ENCODE measurements around the gene MEP1A. TPM values are rescaled to one million over a fixed set of nuclear protein-coding genes. Genes with fewer than 3 reads are reported as not detected.
"Not testable (repeated sequence)": the region's sequence is repeated elsewhere in the genome, so short reads cannot be mapped to it uniquely, and the experiment has no call there.

The MEP1A gene
- total and polyA plus RNA-seq, 2 donors (not counting 1 experiment from before 2014, with no cell fraction given), result not detected

GRCh38 chr6:46772762-46773161 is 20.4 kb upstream of the MEP1A start:
- no peak overlapping the region for H3K4me3 Mint-ChIP-seq
- H3K9me3 Mint-ChIP-seq (ENCODE audit: insufficient read depth), result no peaks in the 10 kb centered on the region
- H3K79me2 ChIP-seq (ENCODE audit: control insufficient read depth, insufficient read depth, low read length), result no peaks in the 10 kb centered on the region
- ATAC-seq (ENCODE audit: low read depth) (no peak), DNase-seq (peak; percentile 13)
- no peaks in the 10 kb centered on the region for H3K27me3 ChIP-seq (replicated peaks in 1 of 4; ENCODE audit: control extremely low read depth in 1 of 4, control insufficient read depth in 3 of 4, insufficient read depth in 4 of 4, low read length in 3 of 4)
- no peaks in the 10 kb centered on the region for H3K36me3 ChIP-seq (replicated peaks in 1 of 2; ENCODE audit: control extremely low read depth in 1 of 2, control insufficient read depth in 1 of 2, extremely low read depth in 1 of 2, insufficient read depth in 2 of 2, low read length in 1 of 2)
- H3K4me3 ChIP-seq (ENCODE audit: control extremely low read depth in 1 of 5, extremely low read depth in 1 of 5, insufficient read depth in 1 of 5, low read depth in 2 of 5, low read length in 4 of 5), result no peak overlapping the region
- no peak overlapping the region for H3K4me2 ChIP-seq (replicated peaks; ENCODE audit: low read depth, low read length, poor library complexity, severe bottlenecking)
- no peaks in the 10 kb centered on the region for H3K9me3 ChIP-seq (ENCODE audit: control extremely low read depth in 1 of 3, control insufficient read depth in 2 of 3, insufficient read depth in 1 of 3, low read length in 2 of 3)
- TF ChIP-seq CTCF (IDR thresholded peaks at IDR 0.05) (no peak), EZH2 (IDR thresholded peaks at IDR 0.05; ENCODE audit: borderline replicate concordance, insufficient read depth, low read depth, low read length, poor library complexity, severe bottlenecking) (no peak)
- peaks cover 3% of the 10 kb centered on the region for H3K27me3 Mint-ChIP-seq
- intact Hi-C loops (cut with micrococcal nuclease), result no loop called here
- no peaks in the 10 kb centered on the region for H4K20me1 ChIP-seq (ENCODE audit: control insufficient read depth, insufficient read depth, low read length, poor library complexity, severe bottlenecking)
- peaks cover 5% of the 10 kb centered on the region for H3K4me1 Mint-ChIP-seq
- WGBS (ENCODE audit: insufficient coverage), result 0% methylated on average over 1 of the region's 2 CpGs
- no peak overlapping the region for H2AFZ ChIP-seq (ENCODE audit: insufficient read depth, low read depth, low read length, poor library complexity, severe bottlenecking)
- H3K9ac ChIP-seq (ENCODE audit: low read length), result no peak overlapping the region
- ChIA-PET POLR2A (no interaction called here), CTCF (no interaction called here)
- H3K27ac Mint-ChIP-seq, result no peak overlapping the region
- no peaks in the 10 kb centered on the region for H3K4me1 ChIP-seq (ENCODE audit: control insufficient read depth in 2 of 2, insufficient read depth in 2 of 2, low read length in 2 of 2)
- H3K27ac ChIP-seq (ENCODE audit: low read length in 2 of 2), result no peak overlapping the region

- WGBS (ENCODE audit: insufficient coverage), result no CpG with 5 or more reads among the region's 1 CpG
- ATAC-seq (ENCODE audit: low read depth) (no peak), DNase-seq (no peak)
- H3K9me3 ChIP-seq (ENCODE audit: control extremely low read depth in 1 of 3, control insufficient read depth in 2 of 3, insufficient read depth in 1 of 3, low read length in 2 of 3), result no peaks in the 10 kb centered on the region
- H3K4me3 ChIP-seq (ENCODE audit: control extremely low read depth in 1 of 5, extremely low read depth in 1 of 5, insufficient read depth in 1 of 5, low read depth in 2 of 5, low read length in 4 of 5), result no peak overlapping the region
- no peak overlapping the region for H3K4me2 ChIP-seq (replicated peaks; ENCODE audit: low read depth, low read length, poor library complexity, severe bottlenecking)
- H3K4me1 ChIP-seq (ENCODE audit: control insufficient read depth in 2 of 2, insufficient read depth in 2 of 2, low read length in 2 of 2), result no peaks in the 10 kb centered on the region
- ChIA-PET CTCF (no interaction called here), POLR2A (no interaction called here)
- Mint-ChIP-seq H3K27ac (no peak overlapping the region), H3K9me3 (ENCODE audit: insufficient read depth) (no peaks in the 10 kb centered on the region), H3K4me1 (peaks cover 5% of the 10 kb centered on the region), H3K27me3 (peaks cover 3% of the 10 kb centered on the region), H3K4me3 (no peak overlapping the region)
- TF ChIP-seq EZH2 (IDR thresholded peaks at IDR 0.05; ENCODE audit: borderline replicate concordance, insufficient read depth, low read depth, low read length, poor library complexity, severe bottlenecking) (no peak), CTCF (IDR thresholded peaks at IDR 0.05) (no peak)
- no peaks in the 10 kb centered on the region for H3K27me3 ChIP-seq (replicated peaks in 1 of 4; ENCODE audit: control extremely low read depth in 1 of 4, control insufficient read depth in 3 of 4, insufficient read depth in 4 of 4, low read length in 3 of 4)
- H4K20me1 ChIP-seq (ENCODE audit: control insufficient read depth, insufficient read depth, low read length, poor library complexity, severe bottlenecking), result no peaks in the 10 kb centered on the region
- H3K27ac ChIP-seq (ENCODE audit: low read length in 2 of 2), result no peak overlapping the region
- no peak overlapping the region for H3K9ac ChIP-seq (ENCODE audit: low read length)
- intact Hi-C loops (cut with micrococcal nuclease), result no loop called here
- H2AFZ ChIP-seq (ENCODE audit: insufficient read depth, low read depth, low read length, poor library complexity, severe bottlenecking), result no peak overlapping the region
- no peaks in the 10 kb centered on the region for H3K36me3 ChIP-seq (replicated peaks in 1 of 2; ENCODE audit: control extremely low read depth in 1 of 2, control insufficient read depth in 1 of 2, extremely low read depth in 1 of 2, insufficient read depth in 2 of 2, low read length in 1 of 2)
- no peaks in the 10 kb centered on the region for H3K79me2 ChIP-seq (ENCODE audit: control insufficient read depth, insufficient read depth, low read length)
Measured at GRCh38 chr6:46773201-46773855, 19.9 kb upstream of the MEP1A start.

- CTCF ChIA-PET, DNase-seq: not testable (repeated sequence)
- WGBS (ENCODE audit: insufficient coverage), result 98% methylated on average over 20 of the region's 24 CpGs
Measured at GRCh38 chr6:46774736-46775135, 18.5 kb upstream of the MEP1A start.

More at GRCh38 chr6:46774736-46775135, 18.5 kb upstream of the MEP1A start:
- H3K4me1 ChIP-seq (ENCODE audit: control insufficient read depth in 2 of 2, insufficient read depth in 2 of 2, low read length in 2 of 2); H3K27ac Mint-ChIP-seq; H3K79me2 ChIP-seq (ENCODE audit: control insufficient read depth, insufficient read depth, low read length); H2AFZ ChIP-seq (ENCODE audit: insufficient read depth, low read depth, low read length, poor library complexity, severe bottlenecking); H3K4me3 Mint-ChIP-seq; ATAC-seq (ENCODE audit: low read depth); H3K4me3 ChIP-seq (ENCODE audit: control extremely low read depth in 1 of 5, extremely low read depth in 1 of 5, insufficient read depth in 1 of 5, low read depth in 2 of 5, low read length in 4 of 5); H3K27me3 ChIP-seq (replicated peaks in 1 of 4; ENCODE audit: control extremely low read depth in 1 of 4, control insufficient read depth in 3 of 4, insufficient read depth in 4 of 4, low read length in 3 of 4); H3K9me3 ChIP-seq (ENCODE audit: control extremely low read depth in 1 of 3, control insufficient read depth in 2 of 3, insufficient read depth in 1 of 3, low read length in 2 of 3); H3K27ac ChIP-seq (ENCODE audit: low read length in 2 of 2); intact Hi-C loops (cut with micrococcal nuclease); POLR2A ChIA-PET; H3K4me2 ChIP-seq (replicated peaks; ENCODE audit: low read depth, low read length, poor library complexity, severe bottlenecking); H3K9me3 Mint-ChIP-seq (ENCODE audit: insufficient read depth); H4K20me1 ChIP-seq (ENCODE audit: control insufficient read depth, insufficient read depth, low read length, poor library complexity, severe bottlenecking); H3K4me1 Mint-ChIP-seq; H3K9ac ChIP-seq (ENCODE audit: low read length); H3K36me3 ChIP-seq (replicated peaks in 1 of 2; ENCODE audit: control extremely low read depth in 1 of 2, control insufficient read depth in 1 of 2, extremely low read depth in 1 of 2, insufficient read depth in 2 of 2, low read length in 1 of 2); H3K27me3 Mint-ChIP-seq: not testable (repeated sequence)
